WERI-Rb-1 (cell line): Measurements from ENCODE around the gene EHMT2.

Source experiments
- DNase-seq: peaks from one replicate; pipeline ENCODE4 v3.0.0-alpha.2; 2020
- H3K27ac ChIP-seq: fragments of 250-450 bp; sonication (Bioruptor Pico); 2 replicates; pipeline ENCODE4 v1.5.1; 2020; ENCODE audit warnings: mild to moderate bottlenecking, moderate library complexity
- H3K27me3 ChIP-seq: fragments of 250-450 bp; sonication (Bioruptor Pico); 2 replicates; pipeline ENCODE4 v1.5.1; 2021; ENCODE audit warnings: mild to moderate bottlenecking, low read depth, moderate library complexity; ENCODE audit not compliant: insufficient read depth, severe bottlenecking
- H3K36me3 ChIP-seq: fragments of 250-450 bp; sonication (Bioruptor Pico); 2 replicates; pipeline ENCODE4 v1.5.1; 2020; ENCODE audit warnings: mild to moderate bottlenecking, moderate library complexity
- H3K4me3 ChIP-seq: 2 replicates; pipeline ENCODE4 v1.5.1; 2011; ENCODE audit warnings: low read depth, mild to moderate bottlenecking, control low read depth, low read length
- H3K9me3 ChIP-seq: fragments of 250-450 bp; sonication (Bioruptor Pico); 2 replicates; pipeline ENCODE4 v1.5.1; 2021; ENCODE audit warnings: mild to moderate bottlenecking, moderate library complexity; ENCODE audit not compliant: severe bottlenecking
- CTCF ChIP-seq: IDR thresholded peaks from 2 replicates; pipeline ENCODE4 v1.5.1; 2011; ENCODE audit warnings: low read depth, mild to moderate bottlenecking, control low read depth, inconsistent platforms, low read length

EHMT2 gene

GRCh38 chr6:31930962-31931361, 33.5 kb upstream of the EHMT2 start:
- no peak for TF ChIP-seq CTCF
- Histone ChIP-seq H3K36me3 (no peaks in the 10 kb centered on the region), H3K27ac (no peak overlapping the region), H3K27me3 (no peaks in the 10 kb centered on the region), H3K4me3 (no peak overlapping the region), H3K9me3 (peaks cover 4% of the 10 kb centered on the region)
- DNase-seq = no peak

GRCh38 chr6:31928672-31928939, 31.1 kb upstream of the EHMT2 start:
- Histone ChIP-seq H3K27me3 (no peaks in the 10 kb centered on the region), H3K9me3 (peaks cover 7% of the 10 kb centered on the region), H3K36me3 (no peaks in the 10 kb centered on the region), H3K4me3 (no peak overlapping the region), H3K27ac (no peak overlapping the region)
- DNase-seq = no peak
- no peak for TF ChIP-seq CTCF

GRCh38 chr6:31927863-31928671, 30.6 kb upstream of the EHMT2 start:
- Histone ChIP-seq H3K9me3 (peaks cover 7% of the 10 kb centered on the region), H3K4me3 (no peak overlapping the region), H3K27ac (no peak overlapping the region), H3K36me3 (no peaks in the 10 kb centered on the region), H3K27me3 (no peaks in the 10 kb centered on the region)
- TF ChIP-seq CTCF = no peak
- DNase-seq = no peak

GRCh38 chr6:31927242-31927862, 29.9 kb upstream of the EHMT2 start, which contains the start of gene C2:
TSS of gene C2 (plus strand) at chr6:31927717. CDS start at chr6:31927753, 36 bp downstream.
- no peak for DNase-seq
- TF ChIP-seq CTCF = no peak
- Histone ChIP-seq H3K27ac (no peak within 1 kb of the TSS), H3K9me3 (peaks cover 4% of the 10 kb centered on the region), H3K36me3 (no peaks in the 10 kb centered on the region), H3K27me3 (no peaks in the 10 kb centered on the region), H3K4me3 (no peak within 1 kb of the TSS)

- TF ChIP-seq CTCF = peak; percentile 45
- H3K27me3 ChIP-seq = no peaks in the 10 kb centered on the region
- DNase-seq = peak; percentile 54
These were observed 25.4 kb upstream of the EHMT2 start for GRCh38 chr6:31922942-31923341.

More at GRCh38 chr6:31922942-31923341, 25.4 kb upstream of the EHMT2 start:
- Histone ChIP-seq H3K36me3 (no peaks in the 10 kb centered on the region), H3K9me3 (peaks cover 4% of the 10 kb centered on the region), H3K27ac (no peak overlapping the region), H3K4me3 (no peak overlapping the region)
